GM19099 (cell line): ENCODE measurements around the gene TMEM179.

Source experiments
- POLR2A ChIP-seq: IDR thresholded peaks from 3 replicates; pipeline ENCODE4 v1.6.1; 2011; ENCODE audit warnings: low read depth; ENCODE audit not compliant: insufficient read length; ENCODE audit errors: extremely low read depth

Gene TMEM179

GRCh38 chr14:104639885-104640548, 35.4 kb upstream of the TMEM179 start:
- no peak for TF ChIP-seq POLR2A

GRCh38 chr14:104639471-104639870, 34.9 kb upstream of the TMEM179 start:
- no peak for TF ChIP-seq POLR2A

GRCh38 chr14:104638927-104639450, 34.4 kb upstream of the TMEM179 start:
- no peak for TF ChIP-seq POLR2A

- TF ChIP-seq POLR2A, result no peak
These were observed 33.6 kb upstream of the TMEM179 start for GRCh38 chr14:104638190-104638589.

- no peak for TF ChIP-seq POLR2A
These were observed 33.0 kb upstream of the TMEM179 start for GRCh38 chr14:104637546-104638003.

- TF ChIP-seq POLR2A, result no peak
These were observed 31.6 kb upstream of the TMEM179 start for GRCh38 chr14:104636131-104636530.

- no peak for TF ChIP-seq POLR2A
These were observed 31.1 kb upstream of the TMEM179 start for GRCh38 chr14:104635717-104636116.

- no peak for TF ChIP-seq POLR2A
These were observed 30.5 kb upstream of the TMEM179 start for GRCh38 chr14:104634886-104635570.

GRCh38 chr14:104634138-104634760, 29.7 kb upstream of the TMEM179 start:
- TF ChIP-seq POLR2A, result no peak

GRCh38 chr14:104633276-104634137, 28.9 kb upstream of the TMEM179 start:
- no peak for TF ChIP-seq POLR2A

GRCh38 chr14:104632781-104633180, 28.2 kb upstream of the TMEM179 start:
- TF ChIP-seq POLR2A, result no peak

- TF ChIP-seq POLR2A, result no peak
These were observed 20.4 kb upstream of the TMEM179 start for GRCh38 chr14:104624939-104625338.

GRCh38 chr14:104614126-104614812, 9.7 kb upstream of the TMEM179 start:
- TF ChIP-seq POLR2A, result no peak

GRCh38 chr14:104611881-104612280, 7.3 kb upstream of the TMEM179 start:
- no peak for TF ChIP-seq POLR2A
